IPS-20b (cell line): ENCODE measurements around the gene SELENOW.
"Not testable (repeated sequence)": the region's sequence is repeated elsewhere in the genome, so short reads cannot be mapped to it uniquely, and the experiment has no call there.

ENCODE experiments used
- H3K27ac ChIP-seq: one replicate; pipeline ENCODE4 v1.5.1; 2013; ENCODE audit warnings: low read length
- H3K27me3 ChIP-seq: 2 replicates; pipeline ENCODE4 v1.6.1; 2013; ENCODE audit warnings: mild to moderate bottlenecking, low read length, inconsistent platforms; ENCODE audit not compliant: insufficient read depth
- H3K36me3 ChIP-seq: 2 replicates; pipeline ENCODE4 v1.6.1; 2013; ENCODE audit warnings: low read depth, mild to moderate bottlenecking, inconsistent platforms, low read length, moderate library complexity; ENCODE audit not compliant: insufficient read depth
- H3K4me1 ChIP-seq: 2 replicates; pipeline ENCODE4 v1.6.1; 2013; ENCODE audit warnings: mild to moderate bottlenecking, control low read depth, inconsistent platforms, low read length, moderate library complexity; ENCODE audit not compliant: insufficient read depth
- H3K4me3 ChIP-seq: 2 replicates; pipeline ENCODE4 v1.5.1; 2013; ENCODE audit warnings: mild to moderate bottlenecking, low read length, inconsistent platforms
- H3K9ac ChIP-seq: 2 replicates; pipeline ENCODE4 v1.6.1; 2013; ENCODE audit warnings: low read depth, mild to moderate bottlenecking, inconsistent platforms, low read length, moderate library complexity
- H3K9me3 ChIP-seq: 2 replicates; pipeline ENCODE4 v1.6.1; 2013; ENCODE audit warnings: mild to moderate bottlenecking, low read depth, low read length, inconsistent platforms; ENCODE audit not compliant: insufficient read depth

Gene SELENOW

GRCh38 chr19:47758443-47758804, 20.1 kb upstream of the SELENOW start:
- Histone ChIP-seq H3K9ac (no peak overlapping the region), H3K27ac (no peak overlapping the region), H3K36me3 (peaks cover 54% of the 10 kb centered on the region), H3K4me1 (no peaks in the 10 kb centered on the region), H3K9me3 (no peaks in the 10 kb centered on the region), H3K27me3 (no peaks in the 10 kb centered on the region), H3K4me3 (no peak overlapping the region)

DNA sequence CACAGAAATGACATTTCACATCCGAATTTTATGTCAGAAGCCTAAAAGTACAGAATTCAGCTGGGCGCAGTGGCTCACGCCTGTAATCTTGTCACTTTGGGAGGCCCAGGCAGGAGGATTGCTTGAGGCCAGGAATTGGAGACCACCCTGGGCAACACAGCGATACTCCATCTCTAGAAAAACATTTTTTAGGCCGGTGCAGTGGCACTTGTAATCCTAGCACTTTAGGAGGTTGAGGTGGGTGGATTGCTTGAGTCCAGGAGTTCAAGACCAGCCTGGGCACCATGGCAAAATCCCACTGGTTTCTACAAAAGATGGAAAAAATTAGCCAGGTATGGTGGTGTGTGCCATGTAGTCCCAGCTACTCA, 17.9 kb upstream of the SELENOW start:
- H3K27ac ChIP-seq, result no peak overlapping the region
- H3K27me3 ChIP-seq, result no peaks in the 10 kb centered on the region
- H3K9me3 ChIP-seq, result no peaks in the 10 kb centered on the region
- no peaks in the 10 kb centered on the region for H3K4me1 ChIP-seq
- no peak overlapping the region for H3K9ac ChIP-seq
- H3K4me3 ChIP-seq, result no peak overlapping the region
- H3K36me3 ChIP-seq, result peaks cover 37% of the 10 kb centered on the region

DNA sequence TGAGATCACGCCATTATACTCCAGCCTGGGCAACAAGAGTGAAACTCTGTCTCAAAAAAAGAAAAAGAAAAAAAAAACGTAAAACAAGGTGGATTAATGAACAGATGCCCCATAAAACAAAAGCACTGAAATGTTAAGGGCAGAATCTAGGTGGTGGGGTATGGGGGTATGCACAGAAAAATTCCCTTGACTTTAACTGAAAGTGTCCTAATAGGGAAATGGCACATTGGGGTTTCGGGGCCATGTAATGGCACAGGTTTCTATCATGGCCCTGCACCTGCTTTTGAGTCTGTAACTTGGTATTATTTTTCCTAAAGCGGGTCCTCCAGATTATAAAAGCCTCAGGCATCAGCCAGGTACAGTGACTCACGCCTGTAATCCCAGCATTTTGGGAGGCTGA, 16.9 kb upstream of the SELENOW start:
- no peaks in the 10 kb centered on the region for H3K4me1 ChIP-seq
- no peak overlapping the region for H3K9ac ChIP-seq
- no peaks in the 10 kb centered on the region for H3K9me3 ChIP-seq
- no peak overlapping the region for H3K4me3 ChIP-seq
- H3K27me3 ChIP-seq, result no peaks in the 10 kb centered on the region
- peaks cover 27% of the 10 kb centered on the region for H3K36me3 ChIP-seq
- H3K27ac ChIP-seq, result no peak overlapping the region

- Histone ChIP-seq H3K9me3 (no peaks in the 10 kb centered on the region), H3K9ac (no peak overlapping the region), H3K27me3 (no peaks in the 10 kb centered on the region), H3K4me3 (no peak overlapping the region), H3K4me1 (no peaks in the 10 kb centered on the region), H3K36me3 (peaks cover 21% of the 10 kb centered on the region), H3K27ac (no peak overlapping the region)
These were observed 16.4 kb upstream of the SELENOW start for GRCh38 chr19:47762151-47762550.

GRCh38 chr19:47762615-47763308, 15.7 kb upstream of the SELENOW start:
- H3K36me3 ChIP-seq, result peaks cover 15% of the 10 kb centered on the region
- no peak overlapping the region for H3K27ac ChIP-seq
- H3K4me1 ChIP-seq, result no peaks in the 10 kb centered on the region
- H3K9me3 ChIP-seq, result no peaks in the 10 kb centered on the region
- H3K9ac ChIP-seq, result no peak overlapping the region
- H3K4me3 ChIP-seq, result no peak overlapping the region
- H3K27me3 ChIP-seq, result no peaks in the 10 kb centered on the region

GRCh38 chr19:47764705-47765104, 13.8 kb upstream of the SELENOW start:
- not testable (repeated sequence) for H3K9me3 ChIP-seq, H3K27ac ChIP-seq, H3K4me3 ChIP-seq, H3K36me3 ChIP-seq, H3K4me1 ChIP-seq, H3K27me3 ChIP-seq, H3K9ac ChIP-seq

DNA sequence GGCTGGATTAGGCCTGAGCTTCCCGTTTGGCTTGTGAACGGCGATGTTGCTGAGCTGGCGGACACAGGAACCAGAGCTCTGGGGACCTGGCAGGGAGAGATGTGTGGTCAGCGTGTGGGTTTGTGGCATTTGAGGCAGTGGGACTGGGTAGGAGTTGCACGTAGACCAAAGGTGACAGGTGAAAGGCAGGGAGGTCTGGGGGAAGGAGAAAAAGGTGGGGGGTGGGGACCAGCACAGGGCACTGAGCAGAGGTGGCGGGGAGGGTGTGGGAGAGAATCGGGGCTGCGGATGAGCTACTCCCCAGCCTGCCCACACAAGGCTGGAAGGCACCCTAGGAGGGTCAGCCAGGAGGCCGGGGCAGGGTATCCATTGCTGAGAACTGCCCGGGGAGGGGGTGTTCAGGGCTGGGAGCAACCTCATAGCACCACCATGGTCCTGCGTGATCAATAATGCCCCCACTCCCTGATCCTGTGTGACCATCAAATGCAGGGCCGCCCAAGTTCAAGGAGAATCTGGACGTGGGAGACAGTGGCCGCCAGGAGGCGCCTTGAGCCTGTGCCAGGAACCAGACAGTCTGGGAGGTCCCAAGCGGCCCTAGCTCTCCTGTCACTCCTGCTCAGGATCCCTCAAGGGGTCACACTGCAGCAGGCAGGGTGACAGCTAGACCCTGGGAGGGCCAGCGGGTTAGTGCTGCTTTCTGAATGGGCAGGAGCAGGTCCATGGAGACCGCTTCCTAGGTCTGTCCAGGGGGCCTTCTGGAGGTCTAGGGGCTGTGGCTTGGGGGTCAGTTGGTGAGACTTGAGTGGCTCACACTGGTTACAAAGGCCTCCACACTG, 12.8 kb upstream of the SELENOW start:
- H3K27me3 ChIP-seq, result no peaks in the 10 kb centered on the region
- H3K36me3 ChIP-seq, result no peaks in the 10 kb centered on the region
- H3K27ac ChIP-seq, result no peak overlapping the region
- H3K9ac ChIP-seq, result no peak overlapping the region
- no peaks in the 10 kb centered on the region for H3K9me3 ChIP-seq
- no peak overlapping the region for H3K4me3 ChIP-seq
- no peaks in the 10 kb centered on the region for H3K4me1 ChIP-seq

DNA sequence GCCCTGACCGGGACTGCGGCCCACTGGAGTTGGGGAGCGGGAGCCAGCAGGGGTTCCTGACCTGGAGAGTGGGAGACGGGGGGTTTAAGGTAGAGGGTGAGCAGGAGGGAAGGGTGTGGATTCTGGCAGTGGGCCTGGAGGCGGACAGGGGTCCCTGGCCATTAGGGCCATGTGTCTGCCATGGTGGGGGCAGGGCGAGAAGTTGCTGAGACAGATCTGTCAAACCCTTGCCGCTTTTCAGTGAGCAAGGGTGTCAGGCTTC, 12.2 kb upstream of the SELENOW start:
- no peaks in the 10 kb centered on the region for H3K9me3 ChIP-seq

GRCh38 chr19:47766670-47767069, 11.8 kb upstream of the SELENOW start:
- Histone ChIP-seq H3K4me3 (no peak overlapping the region), H3K9ac (no peak overlapping the region), H3K9me3 (no peaks in the 10 kb centered on the region)

More for the DNA sequence above, 12.2 kb upstream of the SELENOW start:
- no peak overlapping the region for H3K27ac ChIP-seq
- no peaks in the 10 kb centered on the region for H3K36me3 ChIP-seq
- no peaks in the 10 kb centered on the region for H3K4me1 ChIP-seq
- H3K9ac ChIP-seq, result no peak overlapping the region
- H3K4me3 ChIP-seq, result no peak overlapping the region
- H3K27me3 ChIP-seq, result no peaks in the 10 kb centered on the region

DNA sequence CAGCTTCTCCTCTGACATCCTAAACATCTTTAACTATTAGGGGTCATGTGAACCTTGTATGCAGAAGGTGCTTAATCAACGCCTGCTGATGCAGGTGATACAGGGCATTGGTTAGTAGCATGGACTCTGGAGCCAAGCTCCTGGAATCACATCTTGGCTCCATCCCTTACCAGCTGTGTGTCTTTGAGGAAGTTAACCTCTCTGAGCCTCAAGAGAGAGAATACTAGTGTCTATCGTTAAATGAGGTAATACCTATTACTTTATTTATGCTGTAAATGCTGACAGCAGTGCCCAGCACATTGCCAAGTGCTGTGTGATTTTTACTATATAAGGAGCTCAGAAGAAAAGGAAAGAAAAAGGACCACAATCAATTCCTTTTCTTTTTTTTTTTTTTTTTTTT, 11.2 kb upstream of the SELENOW start:
- H3K36me3 ChIP-seq, result no peaks in the 10 kb centered on the region
- no peaks in the 10 kb centered on the region for H3K9me3 ChIP-seq
- H3K27me3 ChIP-seq, result no peaks in the 10 kb centered on the region
- H3K4me1 ChIP-seq, result no peaks in the 10 kb centered on the region
- H3K4me3 ChIP-seq, result no peak overlapping the region
- H3K9ac ChIP-seq, result no peak overlapping the region
- H3K27ac ChIP-seq, result no peak overlapping the region

More at GRCh38 chr19:47766670-47767069, 11.8 kb upstream of the SELENOW start:
- no peaks in the 10 kb centered on the region for H3K4me1 ChIP-seq
- H3K27me3 ChIP-seq, result no peaks in the 10 kb centered on the region
- no peaks in the 10 kb centered on the region for H3K36me3 ChIP-seq
- H3K27ac ChIP-seq, result no peak overlapping the region

DNA sequence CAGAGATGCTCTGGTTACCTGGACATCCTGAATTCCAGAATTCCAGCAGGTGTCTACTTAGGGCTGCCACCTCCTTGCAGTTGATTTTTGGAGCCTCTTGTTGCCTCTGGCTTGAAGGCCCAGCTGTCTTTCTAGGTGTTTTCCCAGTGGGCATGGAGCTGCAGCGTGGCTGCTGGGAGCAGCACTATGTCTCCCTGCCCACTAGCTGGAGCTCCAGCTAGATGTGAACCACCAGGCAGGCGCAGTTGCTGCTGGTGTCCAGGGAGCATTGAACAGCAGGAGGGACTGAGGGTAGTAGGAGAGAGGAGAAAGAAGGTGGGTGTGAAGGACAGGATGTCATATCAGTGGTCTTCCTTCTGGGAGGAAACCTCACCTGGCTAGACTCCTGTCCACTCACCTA, 9.9 kb upstream of the SELENOW start:
- H3K9ac ChIP-seq, result no peak overlapping the region
- no peaks in the 10 kb centered on the region for H3K9me3 ChIP-seq
- H3K27me3 ChIP-seq, result no peaks in the 10 kb centered on the region
- no peaks in the 10 kb centered on the region for H3K36me3 ChIP-seq
- H3K4me1 ChIP-seq, result no peaks in the 10 kb centered on the region
- H3K4me3 ChIP-seq, result no peak overlapping the region
- no peak overlapping the region for H3K27ac ChIP-seq

DNA sequence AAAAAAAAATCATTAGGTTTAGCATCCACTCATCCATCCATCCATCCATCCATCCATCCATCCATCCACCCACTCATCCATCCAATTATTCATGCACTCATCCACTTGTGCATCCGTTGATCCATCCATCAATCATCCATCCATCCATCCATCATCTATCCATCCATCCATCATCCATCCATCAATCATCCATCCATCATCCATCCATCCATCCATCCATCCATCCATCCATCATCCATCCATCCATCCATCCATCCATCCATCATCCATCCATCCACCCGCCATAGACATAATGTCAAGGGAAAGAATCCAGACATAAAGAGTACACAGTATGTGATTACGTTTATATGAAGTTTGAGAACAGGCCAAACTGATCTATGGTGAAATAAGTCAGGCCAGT, 9.0 kb upstream of the SELENOW start:
- Histone ChIP-seq H3K9me3 (no peaks in the 10 kb centered on the region), H3K4me1 (no peaks in the 10 kb centered on the region), H3K27me3 (no peaks in the 10 kb centered on the region), H3K9ac (no peak overlapping the region), H3K4me3 (no peak overlapping the region), H3K36me3 (no peaks in the 10 kb centered on the region), H3K27ac (no peak overlapping the region)
